Daoy (cell line): ENCODE data around the gene SUMO3. TPM values are rescaled to one million over a fixed set of nuclear protein-coding genes. Genes with fewer than 3 reads are reported as not detected.

Experiments
- DNase-seq: peaks from one replicate; pipeline ENCODE4 v3.0.0-alpha.2; 2015; ENCODE audit warnings: low read depth
- total RNA-seq: library from RNA; depleted of rRNA; stranded (reverse); fragments of >200 nt; shearing (Covaris generic); gene quantifications from 2 replicates; pipeline ENCODE4 v1.2.3, GENCODE V29; 2014

SUMO3 gene
- total RNA-seq, 1 experiment from 2014 or later = 98.9 TPM

- DNase-seq = no peak
Observed at GRCh38 chr21:44828362-44829056, 10.6 kb upstream of the SUMO3 start.

DNA sequence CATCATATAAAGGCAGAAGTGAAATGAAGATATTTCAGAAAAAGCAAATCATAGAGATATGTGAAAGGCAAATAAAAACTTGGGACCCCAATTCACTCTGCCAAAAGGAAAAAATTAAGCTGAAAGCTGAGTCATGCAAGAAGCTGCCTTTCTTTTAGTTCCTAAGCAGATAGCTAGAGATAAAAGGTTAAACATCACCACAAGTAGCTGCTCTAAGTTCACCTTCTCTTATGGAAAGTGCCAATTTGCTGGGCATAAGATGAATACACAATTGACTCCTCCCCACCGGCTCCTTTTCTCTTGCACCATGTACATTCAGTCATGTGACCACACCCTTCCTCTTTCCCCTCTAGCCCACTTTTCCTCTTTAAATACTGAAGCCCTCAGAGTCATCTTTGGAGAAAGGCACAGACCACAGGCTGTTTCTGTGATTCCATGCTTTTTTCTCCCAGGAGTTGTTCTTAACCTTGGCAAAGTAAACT, 5.4 kb upstream of the SUMO3 start:
- DNase-seq = no peak

- DNase-seq = no peak
Observed at GRCh38 chr21:44822484-44823178, 4.8 kb upstream of the SUMO3 start.

GRCh38 chr21:44820851-44821250, 3.0 kb upstream of the SUMO3 start:
- no peak for DNase-seq

GRCh38 chr21:44819283-44820243, 1.7 kb upstream of the SUMO3 start:
- no peak for DNase-seq

DNA sequence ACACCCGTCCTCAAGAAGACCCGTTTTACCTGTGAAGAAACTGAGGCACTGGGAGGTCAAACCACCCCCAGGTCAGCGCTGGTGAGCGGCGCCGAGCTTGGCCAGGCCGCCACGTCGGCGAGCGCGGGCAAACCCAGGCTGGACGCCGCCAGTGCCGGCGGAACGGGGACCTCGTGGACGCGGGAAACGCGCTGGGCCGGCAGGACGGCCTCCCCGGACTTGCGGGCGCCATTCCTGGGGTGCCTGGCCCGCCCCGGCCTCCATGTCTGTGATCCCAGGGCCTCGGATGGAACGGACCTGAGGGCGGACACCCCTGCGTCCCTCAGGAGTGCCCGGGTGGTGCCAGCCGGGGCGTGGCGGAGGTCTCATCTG, 764 bp upstream of the SUMO3 start:
- DNase-seq = no peak

DNA sequence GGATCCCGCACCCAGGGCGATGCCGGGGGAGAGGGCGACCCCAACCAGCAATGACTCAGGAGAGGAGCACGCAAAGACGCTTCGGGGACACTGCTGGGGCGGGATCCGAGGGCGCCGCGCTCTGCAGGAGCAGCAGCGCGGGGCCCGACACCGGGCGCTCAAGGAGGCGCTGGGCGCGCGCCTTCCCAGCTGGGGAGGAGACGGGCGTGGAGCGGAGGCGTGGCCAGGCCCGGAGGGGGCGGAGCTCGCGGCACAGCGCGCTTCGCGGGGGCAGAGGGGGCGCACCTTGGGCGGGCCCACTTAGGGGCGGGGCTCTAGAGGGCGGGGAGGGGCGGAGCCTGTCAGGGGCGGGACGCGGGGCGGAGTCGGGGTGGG, 369 bp downstream of the SUMO3 start:
- DNase-seq = peak; percentile 95

DNA sequence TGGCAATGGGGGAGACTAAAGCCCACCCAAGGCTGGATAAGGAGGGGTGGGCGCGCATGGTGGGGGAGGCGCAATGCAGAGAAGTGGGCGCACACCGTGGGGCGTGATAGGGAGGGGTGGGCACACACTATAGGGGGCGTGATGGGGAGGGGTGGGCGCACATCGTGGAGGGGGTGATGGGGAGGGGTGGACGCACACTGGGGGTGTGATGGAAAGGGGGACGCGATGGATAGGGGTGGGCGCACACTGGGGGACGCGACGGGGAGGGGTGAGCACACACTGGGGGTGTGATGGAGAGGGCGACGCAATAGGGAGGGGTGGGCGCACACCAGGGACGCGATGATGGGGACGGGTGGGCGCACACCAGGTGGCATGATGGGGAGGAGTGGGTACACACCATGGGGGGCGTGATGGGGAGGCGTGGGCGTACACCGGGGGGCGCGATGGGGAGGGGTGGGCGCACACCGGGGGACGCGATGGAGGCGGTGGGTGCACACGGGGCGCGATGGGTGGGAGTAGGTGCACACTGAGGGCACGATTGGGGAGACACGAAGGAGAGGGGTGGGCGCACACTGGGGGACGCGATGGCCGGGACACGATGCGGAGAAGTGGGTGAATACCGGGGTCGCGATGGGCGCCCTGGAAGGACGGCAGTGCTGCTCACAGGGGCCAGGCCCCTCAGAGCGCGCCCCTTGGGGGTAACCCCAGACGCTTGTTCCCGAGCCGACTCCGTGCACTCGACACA, 929 bp downstream of the SUMO3 start:
- no peak for DNase-seq

DNA sequence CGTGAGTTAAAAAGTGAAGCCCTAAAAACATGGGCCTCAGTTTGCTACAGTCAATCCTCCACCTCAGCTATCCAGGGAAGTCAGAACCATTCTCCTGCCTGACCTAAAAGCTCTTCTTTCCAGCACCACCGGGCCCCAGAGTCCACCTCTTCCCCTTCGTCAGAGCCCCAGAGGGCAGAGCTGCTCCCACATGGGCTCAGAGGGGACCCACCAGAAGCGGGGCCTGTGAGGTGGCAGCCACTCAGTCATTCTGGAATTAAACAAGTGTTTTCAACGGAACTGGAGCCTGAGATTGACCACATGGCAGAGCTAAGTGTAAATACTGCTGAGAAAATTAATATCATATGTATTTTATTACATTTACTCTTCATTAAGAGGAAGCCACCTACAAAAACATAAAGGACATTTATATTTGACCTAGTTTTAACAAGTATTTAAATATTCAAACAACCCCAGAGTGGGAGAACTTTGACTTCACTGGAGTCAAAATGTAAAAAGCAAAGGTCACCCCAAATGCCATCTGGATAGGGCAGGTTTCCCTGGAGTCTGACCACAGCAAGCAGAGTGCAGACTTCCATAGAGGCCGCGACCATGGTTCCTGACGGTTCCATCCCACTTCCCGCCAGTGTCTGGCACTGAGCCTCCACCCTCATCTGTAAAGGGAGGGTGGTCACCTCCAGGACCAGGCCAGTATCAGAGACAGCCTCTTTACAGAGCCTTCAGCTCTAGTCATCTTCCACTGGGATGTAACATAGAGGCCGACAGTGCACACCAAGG, 1.8 kb downstream of the SUMO3 start:
- DNase-seq = no peak

DNA sequence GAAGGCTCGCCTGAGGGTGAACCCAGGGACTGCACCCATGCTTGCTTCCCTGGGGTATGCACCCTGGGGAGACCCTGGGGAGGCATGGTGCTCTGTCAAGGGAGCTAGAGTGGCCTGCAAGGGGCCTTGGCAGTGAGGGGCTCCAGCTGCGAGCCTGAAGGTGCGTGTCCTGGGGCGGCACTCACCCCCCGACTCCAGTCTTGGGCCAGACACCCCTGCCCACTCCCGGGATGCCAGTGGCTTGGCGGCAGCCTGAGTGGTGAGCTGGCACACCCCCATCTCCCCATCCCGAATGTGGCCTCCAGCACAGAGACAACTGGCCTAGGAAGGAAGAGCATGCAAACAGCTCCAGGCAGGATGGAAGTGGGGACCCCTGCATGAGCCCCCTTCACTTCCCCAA, 2.6 kb downstream of the SUMO3 start:
- no peak for DNase-seq

- no peak for DNase-seq
Observed at GRCh38 chr21:44814498-44815023, 3.3 kb downstream of the SUMO3 start.

DNA sequence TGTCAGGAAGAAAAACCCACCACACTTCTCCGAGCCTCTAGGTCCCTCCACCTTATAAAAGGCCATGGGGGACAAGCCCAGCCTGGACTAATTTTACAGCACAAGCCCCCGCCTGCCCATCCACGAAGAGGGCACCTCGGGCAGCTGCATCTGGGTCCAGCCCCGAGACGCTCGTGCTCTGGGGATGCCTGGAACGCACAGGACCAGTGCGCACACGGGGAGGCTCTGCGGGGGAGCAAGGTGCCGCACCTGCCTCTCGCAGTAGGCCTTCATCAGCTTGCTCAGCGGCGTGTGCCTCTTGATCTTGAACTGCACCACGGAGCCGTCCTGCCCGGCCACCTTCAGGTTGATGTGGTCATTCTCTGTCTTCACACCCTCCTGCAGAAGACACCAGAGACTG, 4.1 kb downstream of the SUMO3 start:
- DNase-seq = no peak

GRCh38 chr21:44813149-44813548, 4.7 kb downstream of the SUMO3 start:
- no peak for DNase-seq

- DNase-seq = no peak
Observed at GRCh38 chr21:44812640-44813039, 5.2 kb downstream of the SUMO3 start.

- no peak for DNase-seq
Observed at GRCh38 chr21:44810779-44811178, 7.1 kb downstream of the SUMO3 start.

DNA sequence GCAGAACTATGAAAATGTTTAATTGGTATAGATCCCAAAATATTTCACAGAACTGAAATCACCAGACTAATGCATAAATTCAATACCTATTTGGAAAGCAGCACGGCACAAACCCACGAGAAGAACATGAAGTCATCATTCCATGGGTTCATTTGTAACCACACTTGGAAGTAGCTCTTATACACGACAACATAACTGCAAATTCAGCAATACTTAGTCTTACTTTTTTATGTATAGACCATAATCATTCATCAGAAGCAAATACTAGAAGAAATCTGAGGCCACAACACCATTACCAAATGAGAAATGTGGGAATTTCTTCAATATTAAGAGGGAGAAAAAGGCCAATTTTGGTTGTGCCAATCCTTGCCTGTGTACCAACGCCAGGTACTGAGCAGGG, 12.0 kb downstream of the SUMO3 start:
- no peak for DNase-seq

GRCh38 chr21:44805226-44805625, 12.6 kb downstream of the SUMO3 start:
- DNase-seq = no peak

- DNase-seq = no peak
Observed at GRCh38 chr21:44804762-44805161, 13.1 kb downstream of the SUMO3 start.

- no peak for DNase-seq
Observed at GRCh38 chr21:44803651-44804050, 14.2 kb downstream of the SUMO3 start.

DNA sequence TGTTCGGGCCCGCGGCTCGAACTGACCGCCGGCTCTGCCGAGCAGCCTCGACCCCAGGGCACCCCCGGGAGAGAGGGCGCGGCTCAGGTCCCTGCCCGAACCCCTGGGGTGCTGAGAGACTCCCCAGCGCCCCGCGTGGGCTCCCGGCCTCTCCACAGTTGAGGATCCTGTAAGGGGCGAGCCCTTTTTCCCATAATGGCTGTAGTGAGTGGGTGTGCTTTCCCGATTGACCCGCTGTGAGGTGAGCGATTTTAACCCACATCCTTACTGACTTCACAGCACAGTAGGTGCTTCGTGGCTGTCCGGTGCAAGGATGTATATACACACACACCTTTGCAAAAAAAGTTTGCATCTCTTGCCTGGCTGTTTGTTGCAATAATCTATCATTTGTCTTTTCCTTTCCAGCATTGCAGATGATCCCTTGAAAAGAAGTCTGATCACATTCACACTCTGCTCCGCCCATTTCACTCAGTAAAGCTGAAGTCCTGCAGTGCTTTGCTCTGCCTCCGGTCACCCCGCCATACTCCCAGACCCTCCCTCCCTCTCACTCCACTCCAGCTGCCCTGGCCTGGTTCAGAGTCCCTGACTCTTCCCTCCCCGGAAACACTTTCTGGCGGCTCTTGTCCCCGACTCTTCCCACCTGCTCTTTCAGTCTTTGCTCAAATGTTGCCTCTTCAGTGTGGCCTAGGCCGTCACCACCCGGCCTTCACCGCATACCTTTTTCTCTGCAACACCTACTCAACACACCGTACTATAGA, 15.3 kb downstream of the SUMO3 start:
- no peak for DNase-seq
